ENCODE measurements around the gene SCYL2.

DNA sequence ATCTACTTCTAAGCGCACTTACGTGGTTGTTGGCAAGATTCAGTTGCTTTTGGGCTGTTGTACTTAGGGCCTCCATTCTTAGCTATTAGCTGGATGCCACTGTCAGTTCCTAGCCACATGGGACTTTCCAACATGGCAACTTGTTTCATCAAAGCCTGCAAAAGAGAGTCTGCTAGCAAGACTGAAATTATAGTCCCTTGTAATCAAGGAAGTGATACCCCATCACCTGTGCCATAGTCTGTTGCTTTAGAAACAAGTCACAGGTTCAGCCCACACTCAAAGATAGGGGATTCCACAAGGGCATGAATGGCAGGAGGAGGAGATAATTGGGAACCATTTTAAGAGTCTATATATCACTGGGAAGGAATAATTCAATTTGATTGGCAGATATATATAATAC, 62.8 kb downstream of the SCYL2 start:
- TF ChIP-seq, protein P1, sequence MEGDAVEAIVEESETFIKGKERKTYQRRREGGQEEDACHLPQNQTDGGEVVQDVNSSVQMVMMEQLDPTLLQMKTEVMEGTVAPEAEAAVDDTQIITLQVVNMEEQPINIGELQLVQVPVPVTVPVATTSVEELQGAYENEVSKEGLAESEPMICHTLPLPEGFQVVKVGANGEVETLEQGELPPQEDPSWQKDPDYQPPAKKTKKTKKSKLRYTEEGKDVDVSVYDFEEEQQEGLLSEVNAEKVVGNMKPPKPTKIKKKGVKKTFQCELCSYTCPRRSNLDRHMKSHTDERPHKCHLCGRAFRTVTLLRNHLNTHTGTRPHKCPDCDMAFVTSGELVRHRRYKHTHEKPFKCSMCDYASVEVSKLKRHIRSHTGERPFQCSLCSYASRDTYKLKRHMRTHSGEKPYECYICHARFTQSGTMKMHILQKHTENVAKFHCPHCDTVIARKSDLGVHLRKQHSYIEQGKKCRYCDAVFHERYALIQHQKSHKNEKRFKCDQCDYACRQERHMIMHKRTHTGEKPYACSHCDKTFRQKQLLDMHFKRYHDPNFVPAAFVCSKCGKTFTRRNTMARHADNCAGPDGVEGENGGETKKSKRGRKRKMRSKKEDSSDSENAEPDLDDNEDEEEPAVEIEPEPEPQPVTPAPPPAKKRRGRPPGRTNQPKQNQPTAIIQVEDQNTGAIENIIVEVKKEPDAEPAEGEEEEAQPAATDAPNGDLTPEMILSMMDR (IDR thresholded peaks at IDR 0.05 in 8 of 11, conservative IDR thresholded peaks at IDR 0.05 in 3 of 11) = no peak
- TF ChIP-seq POLR2AphosphoS5 (IDR thresholded peaks at IDR 0.05) = no peak

Data from spleen (tissue), 7 donors.